ENCODE measurements around the gene ADAP1.

The ADAP1 gene

GRCh38 chr7:903921-904755 is 50.3 kb downstream of the ADAP1 start:
- no peak for DNase-seq

GRCh38 chr7:902996-903395 is 51.5 kb downstream of the ADAP1 start:
- DNase-seq: no peak

- DNase-seq: no peak
Observed at GRCh38 chr7:901388-902154, 52.9 kb downstream of the ADAP1 start.

DNA sequence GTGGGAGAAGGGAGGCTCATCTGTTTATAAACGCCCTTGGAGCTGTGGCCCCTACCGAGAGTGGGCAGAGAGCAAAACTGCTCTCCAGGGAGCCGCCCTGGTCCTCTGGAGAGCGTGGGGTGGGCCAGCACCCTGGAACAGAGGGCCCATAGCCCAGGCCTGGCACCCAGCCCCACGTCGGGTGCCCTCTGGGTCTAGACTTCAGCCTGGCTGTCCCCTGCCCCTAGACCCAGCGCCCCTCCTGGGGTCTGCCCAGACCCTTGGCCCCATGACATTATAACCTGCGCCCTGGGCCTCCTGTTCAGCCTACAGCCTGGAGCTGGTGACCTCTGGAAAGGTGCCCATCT is 53.5 kb downstream of the ADAP1 start:
- DNase-seq: no peak

GRCh38 chr7:900331-901040 is 54.0 kb downstream of the ADAP1 start:
- DNase-seq: no peak

- no peak for DNase-seq
Observed at GRCh38 chr7:899806-900205, 54.7 kb downstream of the ADAP1 start.

- no peak for DNase-seq
Observed at GRCh38 chr7:898855-899681, 55.4 kb downstream of the ADAP1 start.

DNA sequence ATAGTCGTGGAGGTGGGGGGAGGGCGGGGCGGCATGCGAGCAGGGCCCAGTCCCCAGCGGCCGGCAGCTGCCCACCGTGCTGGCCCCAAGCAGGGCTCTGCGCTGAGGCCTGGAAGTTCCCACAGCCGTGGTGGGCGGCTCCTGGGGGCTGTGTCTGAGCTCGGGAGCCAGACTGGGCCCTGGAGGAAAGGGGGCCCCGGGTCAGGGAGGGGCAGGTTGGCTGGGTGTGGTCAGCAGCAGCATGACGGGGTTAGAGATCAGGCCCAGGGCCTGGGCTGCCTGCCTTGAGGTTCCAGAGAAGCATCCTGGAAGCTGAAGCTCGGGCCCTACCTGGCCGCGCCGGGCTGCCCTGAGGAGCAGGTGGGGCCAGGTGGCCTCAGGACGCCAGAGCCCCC is 56.0 kb downstream of the ADAP1 start:
- DNase-seq: no peak

- no peak for DNase-seq
Observed at GRCh38 chr7:897771-898376, 56.6 kb downstream of the ADAP1 start.

DNA sequence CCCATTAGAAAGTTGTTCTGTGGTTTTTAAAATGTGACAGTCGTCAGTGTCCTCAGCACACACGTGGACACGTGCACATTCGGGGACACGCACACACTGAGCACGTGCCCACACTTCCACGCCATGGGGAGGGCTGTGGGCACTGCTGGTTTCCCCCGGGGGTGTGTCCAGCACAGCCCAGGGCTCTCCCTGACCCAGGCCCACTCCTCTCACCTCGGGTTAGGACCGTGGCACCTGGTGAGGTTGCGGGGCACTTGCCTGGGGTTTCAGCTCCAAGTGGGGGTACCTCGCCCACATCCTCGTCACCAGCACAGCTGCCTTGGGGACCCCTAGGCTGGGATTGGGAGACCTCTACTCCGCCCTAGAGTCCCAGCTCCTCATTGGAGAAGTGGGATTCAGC is 57.4 kb downstream of the ADAP1 start:
- no peak for DNase-seq

DNA sequence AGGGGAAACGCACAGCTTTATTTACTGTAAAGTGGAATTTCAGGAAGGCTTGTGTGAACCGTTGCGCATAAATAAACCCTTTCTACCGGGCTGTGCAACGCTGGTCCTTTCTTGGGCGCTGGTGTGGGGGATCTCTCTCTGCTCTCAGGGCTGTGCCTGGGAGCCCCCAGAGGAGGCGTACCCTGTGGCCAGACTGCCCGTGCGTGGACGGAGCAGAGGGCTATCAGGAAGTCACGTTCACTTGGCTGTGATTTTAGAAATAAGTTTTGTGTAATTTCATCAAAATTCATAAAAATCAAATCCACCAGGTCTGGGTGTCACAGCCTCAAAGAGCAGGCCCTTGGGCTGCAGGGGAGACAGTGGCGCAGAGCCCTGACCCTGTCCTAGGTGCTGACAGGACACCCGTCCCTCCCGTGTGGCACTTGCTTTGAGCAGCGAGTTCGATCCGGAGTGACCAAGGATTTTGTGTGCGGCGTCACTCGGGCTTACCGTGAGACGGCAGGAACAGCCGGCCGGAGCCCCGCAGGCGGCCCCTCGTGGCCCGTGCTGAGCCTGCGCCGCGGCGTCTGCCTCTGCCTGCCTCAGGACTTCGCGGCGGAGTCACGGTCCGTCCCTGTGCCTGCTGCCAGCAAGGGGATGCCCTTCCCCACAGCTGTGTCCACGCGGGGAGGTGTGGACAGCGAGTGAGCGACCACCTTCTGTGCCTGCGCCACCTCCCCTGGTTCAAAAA is 58.0 kb downstream of the ADAP1 start:
- DNase-seq: no peak

- DNase-seq: no peak
Observed at GRCh38 chr7:895451-896052, 58.9 kb downstream of the ADAP1 start.

GRCh38 chr7:894927-895450 is 59.5 kb downstream of the ADAP1 start:
- no peak for DNase-seq

GRCh38 chr7:894164-894867 is 60.2 kb downstream of the ADAP1 start:
- DNase-seq: no peak

DNA sequence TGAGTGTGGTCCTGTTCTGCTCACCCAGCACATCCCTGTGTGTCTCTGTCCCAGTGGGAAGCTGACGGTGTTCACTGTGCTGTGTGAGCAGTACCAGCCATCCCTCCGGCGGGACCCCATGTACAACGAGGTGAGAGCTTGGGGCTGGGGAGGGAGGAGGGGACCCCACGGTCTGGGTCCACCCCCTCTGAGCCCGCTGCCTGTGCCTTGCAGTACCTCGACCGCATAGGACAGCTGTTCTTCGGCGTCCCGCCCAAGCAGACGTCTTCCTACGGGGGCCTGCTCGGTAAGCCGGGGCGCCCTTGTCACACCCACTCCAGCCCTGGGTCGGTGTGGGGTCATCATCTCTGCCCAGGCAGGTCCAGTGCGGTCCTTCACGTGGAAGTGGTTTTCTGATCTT is 60.8 kb downstream of the ADAP1 start:
- no peak for DNase-seq

- DNase-seq: no peak
Observed at GRCh38 chr7:892648-893593, 61.6 kb downstream of the ADAP1 start.

DNA sequence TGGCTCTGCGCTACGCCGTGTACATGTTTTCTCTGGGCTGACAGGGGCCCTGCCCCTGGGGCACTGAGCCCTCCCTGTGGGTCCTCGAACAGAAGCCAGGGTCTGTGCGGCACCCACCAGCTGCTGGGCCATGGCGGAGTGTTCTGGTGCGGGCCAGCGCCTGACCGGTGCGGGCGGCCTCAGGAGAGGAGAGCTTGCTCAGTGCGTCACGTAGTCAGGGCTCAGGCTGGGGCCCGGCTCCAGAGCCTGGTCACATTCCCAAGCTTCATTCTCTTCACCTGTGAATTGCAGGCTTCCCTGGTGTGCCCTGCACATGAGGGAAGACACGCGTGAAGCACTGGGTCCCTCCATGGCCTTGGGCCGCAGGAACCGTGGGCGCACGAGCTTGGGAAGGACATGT is 62.7 kb downstream of the ADAP1 start:
- DNase-seq: no peak

GRCh38 chr7:891291-891690 is 63.2 kb downstream of the ADAP1 start:
- no peak for DNase-seq

GRCh38 chr7:890868-891267 is 63.6 kb downstream of the ADAP1 start:
- DNase-seq: no peak

Data from retina (tissue), 1 donor.